Upper lobe of right lung (tissue), 1 donor: ENCODE results near the gene NSFL1C. TPM values are rescaled to one million over a fixed set of nuclear protein-coding genes. Genes with fewer than 3 reads are reported as not detected.

ENCODE experiments used
- ATAC-seq: fragments of 200-7000 bp; cut with Tn5 transposase; one replicate; pipeline ENCODE4 v1.9.1; 2020; ENCODE audit warnings: mild to moderate bottlenecking, moderate library complexity
- DNase-seq: peaks from one replicate; pipeline ENCODE4 v3.0.0-alpha.2; 2020
- H3K27ac ChIP-seq: fragments of 200-600 bp; one replicate; pipeline ENCODE4 v1.8.0; 2022
- H3K27me3 ChIP-seq: fragments of 200-600 bp; one replicate; pipeline ENCODE4 v1.8.0; 2022; ENCODE audit warnings: mild to moderate bottlenecking
- H3K36me3 ChIP-seq: fragments of 200-600 bp; one replicate; pipeline ENCODE4 v1.8.0; 2022
- H3K4me1 ChIP-seq: fragments of 200-600 bp; one replicate; pipeline ENCODE4 v1.8.0; 2022
- H3K4me3 ChIP-seq: fragments of 200-600 bp; one replicate; pipeline ENCODE4 v1.8.0; 2022; ENCODE audit warnings: mild to moderate bottlenecking
- H3K9me3 ChIP-seq: fragments of 200-600 bp; one replicate; pipeline ENCODE4 v1.8.0; 2022
- CTCF ChIP-seq: fragments of 200-600 bp; IDR thresholded peaks from one replicate; pipeline ENCODE4 v1.8.0; 2022; ENCODE audit warnings: antibody characterized with exemption
- intact Hi-C: fragments of 100-400 bp; cut with DNase I; formaldehyde crosslinking; loops from one replicate; pipeline ENCODE4 v1.11.0; 2022
- total RNA-seq: library from RNA; stranded (reverse); fragmentation: NEBNext Ultra II Directional; extraction: Animal tissue kit (Norgen Biotek cat#: 25700); gene quantifications from one replicate; pipeline ENCODE4 v1.2.1, GENCODE V29; 2021
- donor health status: DM: no; HTN: yes; CAD: no; lungs with severe emphysema.

Gene NSFL1C
- total RNA-seq, 1 donor from 2014 or later: 73.4 TPM

DNA sequence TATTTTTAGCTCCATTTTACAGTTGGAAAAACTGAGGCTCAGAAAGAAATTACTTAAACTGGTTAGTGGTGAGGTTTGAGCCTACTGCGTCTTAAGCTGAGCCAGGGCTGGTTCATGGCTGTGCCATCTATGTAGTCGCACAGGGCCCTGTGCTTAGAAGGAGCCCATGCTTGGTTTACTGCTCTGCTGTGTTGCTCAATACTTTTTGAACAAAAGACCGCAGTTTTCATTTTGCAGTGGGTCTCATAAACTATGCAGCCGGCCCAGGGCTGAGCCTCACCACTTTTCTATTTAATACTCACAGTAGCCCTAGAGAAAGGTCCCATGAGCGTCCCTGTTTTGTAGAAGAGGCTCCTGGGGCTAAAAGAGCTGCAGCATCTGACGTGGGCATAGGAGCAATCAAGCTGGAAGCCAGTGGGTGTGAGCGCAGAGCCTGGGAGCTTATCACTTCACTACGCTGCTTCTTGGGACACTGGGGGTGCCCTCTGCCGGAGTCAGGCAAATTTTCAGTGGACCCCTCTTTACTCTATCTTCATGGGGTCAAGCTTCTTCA is 24.1 kb upstream of the NSFL1C start:
- DNase-seq: no peak
- TF ChIP-seq CTCF: no peak
- peak overlapping the region; percentile 79 for H3K27ac ChIP-seq
- peak; percentile 31 for ATAC-seq
- no peaks in the 10 kb centered on the region for H3K9me3 ChIP-seq
- no peaks in the 10 kb centered on the region for H3K36me3 ChIP-seq
- H3K4me1 ChIP-seq: peaks cover 6% of the 10 kb centered on the region
- H3K4me3 ChIP-seq: peak overlapping the region; percentile 36
- intact Hi-C loops: no loop called here
- H3K27me3 ChIP-seq: no peaks in the 10 kb centered on the region

DNA sequence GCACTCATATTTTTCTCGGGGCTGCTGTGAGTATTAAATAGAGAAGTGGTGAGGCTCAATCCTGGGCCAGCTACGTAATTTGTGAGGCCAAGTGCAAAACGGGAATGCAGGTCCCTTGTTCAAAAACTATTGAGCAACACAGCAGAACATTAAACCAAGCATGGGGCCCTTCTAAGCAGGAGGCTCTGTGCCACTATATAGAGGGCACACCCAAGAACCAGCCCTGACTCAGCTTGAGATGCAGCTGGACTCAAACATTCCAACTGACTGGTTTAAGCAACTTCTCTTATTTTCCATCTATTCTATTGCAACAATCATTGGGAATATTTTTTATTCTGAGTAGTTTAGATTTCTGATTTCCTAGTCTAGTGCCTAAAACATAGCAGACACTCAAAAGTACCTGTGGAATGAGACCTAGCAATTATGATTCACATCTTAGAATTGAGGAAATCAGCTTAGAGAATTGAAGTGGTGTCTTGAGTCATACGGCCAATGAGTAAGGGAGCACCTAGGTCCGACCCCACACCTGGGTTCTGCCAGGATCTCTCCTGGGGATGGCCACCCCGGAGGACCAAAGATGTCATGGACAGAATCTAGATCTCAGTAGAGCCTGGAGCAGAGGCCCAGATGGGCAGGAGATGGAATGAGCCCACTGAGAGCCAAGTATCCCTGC is 23.3 kb upstream of the NSFL1C start:
- no peak for TF ChIP-seq CTCF
- peak overlapping the region; percentile 79 for H3K27ac ChIP-seq

GRCh38 chr20:1489325-1489724 is 22.7 kb upstream of the NSFL1C start:
- peak; percentile 8 for ATAC-seq
- no peaks in the 10 kb centered on the region for H3K36me3 ChIP-seq
- intact Hi-C loops: no loop called here
- peaks cover 6% of the 10 kb centered on the region for H3K4me1 ChIP-seq
- no peaks in the 10 kb centered on the region for H3K27me3 ChIP-seq
- no peak for TF ChIP-seq CTCF
- DNase-seq: no peak
- peak overlapping the region; percentile 64 for H3K27ac ChIP-seq
- no peaks in the 10 kb centered on the region for H3K9me3 ChIP-seq
- H3K4me3 ChIP-seq: peak overlapping the region; percentile 36

More for the DNA sequence above, 23.3 kb upstream of the NSFL1C start:
- Histone ChIP-seq H3K9me3 (no peaks in the 10 kb centered on the region), H3K36me3 (no peaks in the 10 kb centered on the region), H3K27me3 (no peaks in the 10 kb centered on the region), H3K4me1 (peaks cover 6% of the 10 kb centered on the region), H3K4me3 (peak overlapping the region; percentile 36)
- DNase-seq (no peak), ATAC-seq (peak; percentile 77)
- intact Hi-C loops: no loop called here

- TF ChIP-seq CTCF: no peak
- intact Hi-C loops: no loop called here
- no peak for ATAC-seq
Measured at GRCh38 chr20:1486566-1486965, 19.9 kb upstream of the NSFL1C start.

DNA sequence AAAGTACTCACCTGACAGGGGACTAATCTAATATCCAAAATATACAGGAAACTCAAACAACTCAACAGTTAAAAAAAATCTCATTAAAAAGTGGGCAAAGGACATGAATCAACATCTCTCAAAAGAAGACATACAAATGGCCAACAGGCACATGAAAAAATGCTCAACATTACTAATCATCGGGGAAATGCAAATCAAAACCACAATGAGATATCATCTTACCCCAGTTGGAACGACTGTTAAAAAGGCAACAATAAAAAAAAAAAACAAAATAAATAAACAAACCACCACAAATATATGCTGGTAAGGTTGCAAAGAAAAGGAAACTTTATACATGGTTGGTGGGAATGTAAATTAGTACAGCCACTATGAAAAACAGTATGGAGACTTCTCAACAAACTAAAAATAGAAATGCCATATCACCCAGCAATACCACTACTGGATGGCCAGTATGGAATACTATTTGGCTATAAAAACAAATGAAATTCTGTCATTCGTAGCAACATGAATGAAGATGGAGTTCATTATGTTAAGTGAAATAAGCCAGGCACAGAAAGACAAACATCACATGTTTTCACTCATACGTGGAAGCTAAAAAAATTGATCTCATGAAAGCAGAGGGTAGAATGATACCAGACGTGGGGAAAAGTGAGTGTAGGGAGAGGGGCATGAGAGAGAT is 17.9 kb upstream of the NSFL1C start:
- no peak overlapping the region for H3K4me3 ChIP-seq
- intact Hi-C loops: no loop called here
- H3K27me3 ChIP-seq: no peaks in the 10 kb centered on the region
- H3K36me3 ChIP-seq: no peaks in the 10 kb centered on the region
- TF ChIP-seq CTCF: no peak
- no peak overlapping the region for H3K27ac ChIP-seq
- DNase-seq: no peak
- H3K4me1 ChIP-seq: no peaks in the 10 kb centered on the region
- no peak for ATAC-seq
- no peaks in the 10 kb centered on the region for H3K9me3 ChIP-seq

More at GRCh38 chr20:1486566-1486965, 19.9 kb upstream of the NSFL1C start:
- Histone ChIP-seq H3K27ac (no peak overlapping the region), H3K4me3 (no peak overlapping the region), H3K4me1 (no peaks in the 10 kb centered on the region), H3K27me3 (no peaks in the 10 kb centered on the region), H3K9me3 (no peaks in the 10 kb centered on the region), H3K36me3 (no peaks in the 10 kb centered on the region)
- no peak for DNase-seq
